Activated T-cell treated with anti-CD3 and anti-CD28 coated beads, Interleukin-2, amount 50 U/mL, for 4 hours (primary cell): ENCODE measurements around the gene CFAP57. TPM values are rescaled to one million over a fixed set of nuclear protein-coding genes. Genes with fewer than 3 reads are reported as not detected.

ENCODE experiments used
- ATAC-seq, 2 donors: fragments of 200-7000 bp; cut with Tn5 transposase; one replicate each; pipeline ENCODE4 v1.10.0; 2021
- DNase-seq: peaks from one replicate; pipeline ENCODE4 v3.0.0-alpha.2; 2020
- H3K27me3 Mint-ChIP-seq: one replicate; pipeline ENCODE4 v1.8.0; 2021; ENCODE audit warnings: low read depth, mixed read lengths
- H3K36me3 Mint-ChIP-seq: one replicate; pipeline ENCODE4 v1.8.0; 2022; ENCODE audit warnings: mixed read lengths; ENCODE audit not compliant: insufficient read depth
- H3K4me1 Mint-ChIP-seq: one replicate; pipeline ENCODE4 v1.8.0; 2021; ENCODE audit warnings: low read depth, mixed read lengths
- H3K4me3 Mint-ChIP-seq: one replicate; pipeline ENCODE4 v1.8.0; 2021; ENCODE audit warnings: mild to moderate bottlenecking, moderate library complexity, mixed read lengths
- H3K9me3 Mint-ChIP-seq: one replicate; pipeline ENCODE4 v1.8.0; 2021; ENCODE audit warnings: mixed read lengths
- total RNA-seq, 3 donors: library from RNA; stranded (reverse); gene quantifications; one replicate each; pipeline ENCODE4 v1.2.1, GENCODE V29; 2021

CFAP57 gene
- total RNA-seq, 3 donors from 2014 or later, result 0.05 to 0.41 TPM; not detected in 1

GRCh38 chr1:43277116-43277876 lies 105.2 kb downstream of the CFAP57 start:
- peaks cover 2% of the 10 kb centered on the region for H3K36me3 Mint-ChIP-seq

GRCh38 chr1:43279161-43279560 lies 107.0 kb downstream of the CFAP57 start:
- Mint-ChIP-seq H3K27me3 (peaks cover 8% of the 10 kb centered on the region), H3K4me3 (no peak overlapping the region), H3K9me3 (peaks cover 3% of the 10 kb centered on the region), H3K4me1 (peaks cover 10% of the 10 kb centered on the region), H3K36me3 (peaks cover 2% of the 10 kb centered on the region)
- no peak for DNase-seq
- no peak for ATAC-seq

More at GRCh38 chr1:43277116-43277876, 105.2 kb downstream of the CFAP57 start:
- ATAC-seq, result no peak
- Mint-ChIP-seq H3K4me1 (peaks cover 11% of the 10 kb centered on the region), H3K27me3 (peaks cover 8% of the 10 kb centered on the region), H3K4me3 (no peak overlapping the region), H3K9me3 (peaks cover 3% of the 10 kb centered on the region)
- no peak for DNase-seq

- Mint-ChIP-seq H3K4me1 (peaks cover 5% of the 10 kb centered on the region), H3K9me3 (no peaks in the 10 kb centered on the region), H3K36me3 (no peaks in the 10 kb centered on the region), H3K27me3 (peaks cover 8% of the 10 kb centered on the region), H3K4me3 (no peak overlapping the region)
- no peak for ATAC-seq
- no peak for DNase-seq
Measured at GRCh38 chr1:43279666-43280065, 107.5 kb downstream of the CFAP57 start.

GRCh38 chr1:43280692-43281091 lies 108.6 kb downstream of the CFAP57 start:
- DNase-seq, result no peak

GRCh38 chr1:43282220-43283195 lies 110.4 kb downstream of the CFAP57 start:
- no peak overlapping the region for H3K4me3 Mint-ChIP-seq
- no peaks in the 10 kb centered on the region for H3K36me3 Mint-ChIP-seq
- DNase-seq (no peak), ATAC-seq (no peak)
- no peaks in the 10 kb centered on the region for H3K9me3 Mint-ChIP-seq
- H3K4me1 Mint-ChIP-seq, result no peaks in the 10 kb centered on the region
- peaks cover 15% of the 10 kb centered on the region for H3K27me3 Mint-ChIP-seq

More at GRCh38 chr1:43280692-43281091, 108.6 kb downstream of the CFAP57 start:
- Mint-ChIP-seq H3K4me1 (no peaks in the 10 kb centered on the region), H3K4me3 (no peak overlapping the region), H3K36me3 (no peaks in the 10 kb centered on the region), H3K27me3 (peaks cover 10% of the 10 kb centered on the region), H3K9me3 (no peaks in the 10 kb centered on the region)
- ATAC-seq, result no peak

GRCh38 chr1:43284065-43284464 lies 111.9 kb downstream of the CFAP57 start:
- no peak for DNase-seq
- peaks cover 12% of the 10 kb centered on the region for H3K27me3 Mint-ChIP-seq
- no peak overlapping the region for H3K4me3 Mint-ChIP-seq
- H3K9me3 Mint-ChIP-seq, result no peaks in the 10 kb centered on the region
- ATAC-seq, result no peak
- no peaks in the 10 kb centered on the region for H3K36me3 Mint-ChIP-seq
- H3K4me1 Mint-ChIP-seq, result no peaks in the 10 kb centered on the region

GRCh38 chr1:43284546-43285110 lies 112.5 kb downstream of the CFAP57 start:
- no peaks in the 10 kb centered on the region for H3K36me3 Mint-ChIP-seq
- H3K27me3 Mint-ChIP-seq, result peaks cover 12% of the 10 kb centered on the region
- H3K4me3 Mint-ChIP-seq, result no peak overlapping the region
- no peaks in the 10 kb centered on the region for H3K4me1 Mint-ChIP-seq
- ATAC-seq, result no peak
- no peaks in the 10 kb centered on the region for H3K9me3 Mint-ChIP-seq
- no peak for DNase-seq

- no peak for ATAC-seq
- no peaks in the 10 kb centered on the region for H3K4me1 Mint-ChIP-seq
- H3K9me3 Mint-ChIP-seq, result no peaks in the 10 kb centered on the region
- no peak for DNase-seq
- H3K27me3 Mint-ChIP-seq, result peaks cover 9% of the 10 kb centered on the region
- no peaks in the 10 kb centered on the region for H3K36me3 Mint-ChIP-seq
- H3K4me3 Mint-ChIP-seq, result no peak within 1 kb of the TSS
Measured at GRCh38 chr1:43285269-43285990, 113.3 kb downstream of the CFAP57 start, which contains the start of gene C1orf210. C1orf210 (minus strand) TSS chr1:43285581; CDS start chr1:43283270, 2,311 bp downstream.

GRCh38 chr1:43286115-43286514 lies 114.0 kb downstream of the CFAP57 start:
- Mint-ChIP-seq H3K4me1 (no peaks in the 10 kb centered on the region), H3K27me3 (peaks cover 8% of the 10 kb centered on the region), H3K4me3 (no peak overlapping the region), H3K36me3 (no peaks in the 10 kb centered on the region), H3K9me3 (no peaks in the 10 kb centered on the region)
- ATAC-seq (no peak), DNase-seq (no peak)

GRCh38 chr1:43286533-43286932 lies 114.4 kb downstream of the CFAP57 start:
- ATAC-seq, result no peak
- no peak for DNase-seq
- Mint-ChIP-seq H3K27me3 (peaks cover 8% of the 10 kb centered on the region), H3K4me3 (no peak overlapping the region), H3K4me1 (no peaks in the 10 kb centered on the region), H3K9me3 (no peaks in the 10 kb centered on the region), H3K36me3 (no peaks in the 10 kb centered on the region)

GRCh38 chr1:43288058-43288784 lies 116.1 kb downstream of the CFAP57 start:
- DNase-seq, result no peak

GRCh38 chr1:43288785-43289706 lies 116.9 kb downstream of the CFAP57 start:
- Mint-ChIP-seq H3K36me3 (no peaks in the 10 kb centered on the region), H3K4me3 (no peak overlapping the region), H3K27me3 (peaks cover 8% of the 10 kb centered on the region), H3K9me3 (no peaks in the 10 kb centered on the region), H3K4me1 (no peaks in the 10 kb centered on the region)
- no peak for DNase-seq
- ATAC-seq, result no peak

More at GRCh38 chr1:43288058-43288784, 116.1 kb downstream of the CFAP57 start:
- Mint-ChIP-seq H3K36me3 (no peaks in the 10 kb centered on the region), H3K4me1 (no peaks in the 10 kb centered on the region), H3K4me3 (no peak overlapping the region), H3K9me3 (no peaks in the 10 kb centered on the region), H3K27me3 (peaks cover 8% of the 10 kb centered on the region)
- ATAC-seq, result no peak
